ENCODE data around the gene RFX4.

GRCh38 chr12:106599302-106599701 is 16.5 kb downstream of the RFX4 start:
- TF ChIP-seq POLR2A (IDR thresholded peaks at IDR 0.05) (no peak), POLR2AphosphoS5 (IDR thresholded peaks at IDR 0.05) (no peak)
